MCF 10A (cell line): ENCODE measurements around the gene LRP1B. TPM values are rescaled to one million over a fixed set of nuclear protein-coding genes. Genes with fewer than 3 reads are reported as not detected.

Source experiments
- BruUV-seq: library from RNA; stranded (reverse); fragments of 400-500 nt; replicated peaks from 2 replicates; lab custom pipeline; 2021; lab: Mats Ljungman, UMichigan
- CTCF ChIA-PET: fragments of 300-600 bp; sonication (Branson Sonifier 250); formaldehyde crosslinking; extraction: SDS; loops from one replicate; lab custom pipeline; 2021; ENCODE audit warnings: antibody characterized with exemption, inconsistent platforms; lab: Yijun Ruan, JAX
- POLR2A ChIA-PET: fragments of 300-600, 350-650 bp; sonication (Branson Sonifier 250); formaldehyde crosslinking; extraction: SDS; loops from one replicate; lab custom pipeline; 2020; ENCODE audit warnings: antibody characterized with exemption, inconsistent platforms; lab: Yijun Ruan, JAX
- DNase-seq: peaks from one replicate; pipeline ENCODE4 v3.0.0-alpha.2; 2018; ENCODE audit not compliant: unreplicated experiment
- H3K27ac Mint-ChIP-seq: one replicate; pipeline ENCODE4 v1.8.0; 2022; ENCODE audit warnings: mild to moderate bottlenecking, low read depth, mixed read lengths; ENCODE audit not compliant: unreplicated experiment
- H3K27me3 Mint-ChIP-seq: one replicate; pipeline ENCODE4 v1.8.0; 2022; ENCODE audit warnings: mixed read lengths; ENCODE audit not compliant: insufficient read depth, unreplicated experiment
- H3K36me3 Mint-ChIP-seq: one replicate; pipeline ENCODE4 v1.8.0; 2022; ENCODE audit warnings: mild to moderate bottlenecking, moderate library complexity, mixed read lengths; ENCODE audit not compliant: insufficient read depth, unreplicated experiment
- H3K4me1 Mint-ChIP-seq: one replicate; pipeline ENCODE4 v1.8.0; 2022; ENCODE audit warnings: mixed read lengths; ENCODE audit not compliant: insufficient read depth, unreplicated experiment
- H3K4me3 Mint-ChIP-seq: one replicate; pipeline ENCODE4 v1.8.0; 2022; ENCODE audit warnings: mild to moderate bottlenecking, moderate library complexity, mixed read lengths; ENCODE audit not compliant: unreplicated experiment
- H3K9me3 Mint-ChIP-seq: one replicate; pipeline ENCODE4 v1.8.0; 2022; ENCODE audit warnings: mixed read lengths; ENCODE audit not compliant: unreplicated experiment
- CTCF ChIP-seq: fragments of 200-600 bp; IDR thresholded peaks from one replicate; pipeline ENCODE4 v1.8.0; 2022; ENCODE audit warnings: antibody characterized with exemption, mild to moderate bottlenecking; ENCODE audit not compliant: unreplicated experiment
- intact Hi-C: fragments of 100-400 bp; cut with micrococcal nuclease; formaldehyde crosslinking; loops from 2 replicates; pipeline ENCODE4 v1.14.1; 2022
- total RNA-seq: library from RNA; stranded (reverse); gene quantifications from 2 replicates; pipeline ENCODE4 v1.2.3, GENCODE V29; 2022

Gene LRP1B
- total RNA-seq, 1 experiment from 2014 or later = not detected

- Mint-ChIP-seq H3K4me3 (no peak overlapping the region), H3K4me1 (no peaks in the 10 kb centered on the region), H3K27ac (no peak overlapping the region), H3K27me3 (peaks cover 43% of the 10 kb centered on the region), H3K9me3 (no peaks in the 10 kb centered on the region), H3K36me3 (no peaks in the 10 kb centered on the region)
- intact Hi-C loops = no loop called here
- ChIA-PET POLR2A (no interaction called here), CTCF (no interaction called here)
- no TSS peak for BruUV-seq
- no peak for TF ChIP-seq CTCF
- DNase-seq = no peak
Observed at GRCh38 chr2:140504601-140505000, 1626.2 kb downstream of the LRP1B start.

- H3K27me3 Mint-ChIP-seq = peaks cover 28% of the 10 kb centered on the region
- no peak for TF ChIP-seq CTCF
- DNase-seq = peak; percentile 11
- H3K4me3 Mint-ChIP-seq = no peak overlapping the region
- H3K27ac Mint-ChIP-seq = no peak overlapping the region
- no TSS peak for BruUV-seq
- CTCF ChIA-PET = no interaction called here
- H3K4me1 Mint-ChIP-seq = no peaks in the 10 kb centered on the region
- no peaks in the 10 kb centered on the region for H3K36me3 Mint-ChIP-seq
- intact Hi-C loops = no loop called here
- no peaks in the 10 kb centered on the region for H3K9me3 Mint-ChIP-seq
- POLR2A ChIA-PET = no interaction called here
Observed at GRCh38 chr2:140502951-140503630, 1627.7 kb downstream of the LRP1B start.

- DNase-seq = no peak
- TF ChIP-seq CTCF = no peak
- Mint-ChIP-seq H3K4me3 (no peak overlapping the region), H3K4me1 (no peaks in the 10 kb centered on the region), H3K9me3 (no peaks in the 10 kb centered on the region), H3K27me3 (peaks cover 45% of the 10 kb centered on the region), H3K36me3 (no peaks in the 10 kb centered on the region), H3K27ac (no peak overlapping the region)
- intact Hi-C loops = no loop called here
- ChIA-PET POLR2A (no interaction called here), CTCF (interaction anchor here (0.6 kb wide), 1 partner anchor 47 kb away, joined by 4 read pairs; no protein-coding TSS in a partner anchor)
- no TSS peak for BruUV-seq
Observed at GRCh38 chr2:140498360-140498759, 1632.5 kb downstream of the LRP1B start.

GRCh38 chr2:140496714-140497113 is 1634.1 kb downstream of the LRP1B start:
- H3K4me3 Mint-ChIP-seq = no peak overlapping the region
- BruUV-seq = no TSS peak
- intact Hi-C loops = no loop called here
- H3K27me3 Mint-ChIP-seq = peaks cover 60% of the 10 kb centered on the region
- H3K27ac Mint-ChIP-seq = no peak overlapping the region
- no peak for DNase-seq
- no peaks in the 10 kb centered on the region for H3K4me1 Mint-ChIP-seq
- no peaks in the 10 kb centered on the region for H3K36me3 Mint-ChIP-seq
- ChIA-PET POLR2A (no interaction called here), CTCF (no interaction called here)
- no peaks in the 10 kb centered on the region for H3K9me3 Mint-ChIP-seq
- TF ChIP-seq CTCF = no peak
